ENCODE measurements around the gene PATJ. TPM values are rescaled to one million over a fixed set of nuclear protein-coding genes. Genes with fewer than 3 reads are reported as not detected.

Gene PATJ
- polyA plus RNA-seq, 1 of the 3 experiments (the other 2 are of a cell fraction), result 3.0 TPM

DNA sequence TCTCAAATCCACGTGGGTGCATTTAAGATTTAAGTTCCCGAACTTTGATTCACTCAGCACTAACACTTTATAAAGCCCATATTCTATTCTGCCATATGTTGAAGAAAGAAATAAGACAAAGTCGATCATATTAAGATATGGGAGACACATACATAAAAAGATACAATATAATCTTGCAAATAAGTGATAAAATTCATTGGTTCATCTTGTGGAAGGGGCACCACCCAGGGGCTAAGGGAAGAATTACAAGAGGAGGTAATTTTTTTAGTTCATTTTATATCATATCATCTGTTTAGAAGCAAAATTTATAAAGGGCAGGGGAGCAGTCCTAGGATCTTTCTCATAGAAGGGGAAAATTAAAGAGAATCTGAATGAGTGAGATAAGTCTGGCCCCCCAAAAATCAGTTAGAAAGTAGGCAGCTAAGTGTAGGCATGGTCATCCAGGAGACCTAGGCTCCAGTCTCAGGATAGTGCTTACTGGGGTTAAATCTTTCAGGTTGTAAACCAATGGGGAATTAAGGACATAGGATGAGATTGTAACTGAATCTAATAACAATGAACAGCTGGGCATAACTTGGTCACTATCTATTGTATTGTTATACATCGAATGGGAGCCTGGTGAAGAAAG lies 328.2 kb downstream of the PATJ start (continued):
- TF ChIP-seq FOXJ3 (CRISPR knock-in tag; IDR thresholded peaks at IDR 0.05), result no peak
- TF ChIP-seq, protein P1, sequence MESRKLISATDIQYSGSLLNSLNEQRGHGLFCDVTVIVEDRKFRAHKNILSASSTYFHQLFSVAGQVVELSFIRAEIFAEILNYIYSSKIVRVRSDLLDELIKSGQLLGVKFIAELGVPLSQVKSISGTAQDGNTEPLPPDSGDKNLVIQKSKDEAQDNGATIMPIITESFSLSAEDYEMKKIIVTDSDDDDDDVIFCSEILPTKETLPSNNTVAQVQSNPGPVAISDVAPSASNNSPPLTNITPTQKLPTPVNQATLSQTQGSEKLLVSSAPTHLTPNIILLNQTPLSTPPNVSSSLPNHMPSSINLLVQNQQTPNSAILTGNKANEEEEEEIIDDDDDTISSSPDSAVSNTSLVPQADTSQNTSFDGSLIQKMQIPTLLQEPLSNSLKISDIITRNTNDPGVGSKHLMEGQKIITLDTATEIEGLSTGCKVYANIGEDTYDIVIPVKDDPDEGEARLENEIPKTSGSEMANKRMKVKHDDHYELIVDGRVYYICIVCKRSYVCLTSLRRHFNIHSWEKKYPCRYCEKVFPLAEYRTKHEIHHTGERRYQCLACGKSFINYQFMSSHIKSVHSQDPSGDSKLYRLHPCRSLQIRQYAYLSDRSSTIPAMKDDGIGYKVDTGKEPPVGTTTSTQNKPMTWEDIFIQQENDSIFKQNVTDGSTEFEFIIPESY (IDR thresholded peaks at IDR 0.05; ENCODE audit: borderline replicate concordance, low read depth), result no peak
- no peak for TF ChIP-seq POLR2AphosphoS5 (IDR thresholded peaks at IDR 0.05; ENCODE audit: low read depth, low read length)
- no peak for TF ChIP-seq FOSL2 (IDR thresholded peaks at IDR 0.05; ENCODE audit: borderline replicate concordance, low read depth)

DNA sequence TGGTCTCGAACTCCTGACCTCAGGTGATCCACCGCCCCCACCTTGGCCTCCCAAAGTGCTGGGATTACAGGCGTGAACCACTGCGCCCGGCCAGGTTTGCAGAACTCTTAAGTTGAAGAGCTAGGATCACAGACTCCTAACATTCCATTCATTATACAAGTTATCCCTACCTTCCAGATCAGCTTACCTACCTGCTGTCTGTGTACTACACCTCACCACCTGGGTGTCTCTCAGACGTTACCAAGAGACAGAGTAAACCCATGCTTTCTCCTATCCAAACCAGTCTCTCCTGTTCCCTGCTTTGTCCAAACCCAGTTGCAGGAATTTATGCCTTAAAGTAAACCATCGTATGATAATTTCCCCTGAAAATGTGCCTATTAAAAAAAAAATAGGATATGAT lies 329.4 kb downstream of the PATJ start:
- Histone ChIP-seq H3K4me3 (ENCODE audit: low read depth in 2 of 2, low read length in 1 of 2) (no peak overlapping the region), H3K27me3 (ENCODE audit: insufficient read depth) (no peaks in the 10 kb centered on the region), H4K20me1 (ENCODE audit: insufficient read depth) (no peaks in the 10 kb centered on the region), H3F3A (replicated peaks; ENCODE audit: insufficient read depth) (no peaks in the 10 kb centered on the region), H3K4me2 (no peak overlapping the region), H3K4me1 (ENCODE audit: control insufficient read depth in 1 of 2, insufficient read depth in 2 of 2, low read depth in 1 of 2, low read length in 1 of 2) (no peaks in the 10 kb centered on the region), H3K27ac (ENCODE audit: low read depth in 2 of 2, low read length in 1 of 2) (no peak overlapping the region), H3K9ac (no peak overlapping the region), H3K9me2 (no peaks in the 10 kb centered on the region), H3K36me3 (replicated peaks in 1 of 2; ENCODE audit: control insufficient read depth in 1 of 2, insufficient read depth in 2 of 2, low read length in 1 of 2) (no peaks in the 10 kb centered on the region), H3K79me2 (ENCODE audit: insufficient read depth) (no peaks in the 10 kb centered on the region), H2AFZ (ENCODE audit: low read depth) (no peak overlapping the region), H3K9me3 (no peaks in the 10 kb centered on the region)
- TF ChIP-seq POLR2AphosphoS5 (IDR thresholded peaks at IDR 0.05; ENCODE audit: low read depth, low read length) (no peak), JUND (IDR thresholded peaks at IDR 0.05) (no peak), RXRA (IDR thresholded peaks at IDR 0.05; ENCODE audit: borderline replicate concordance, low read depth) (no peak), GATA2 (CRISPR knock-in tag; IDR thresholded peaks at IDR 0.05) (no peak), GABPA (IDR thresholded peaks at IDR 0.05; ENCODE audit: low read depth) (no peak), MEF2A (IDR thresholded peaks at IDR 0.05; ENCODE audit: borderline replicate concordance, low read depth) (no peak), MXI1 (IDR thresholded peaks at IDR 0.05; ENCODE audit: low read depth, low read length) (no peak), NRF1 (IDR thresholded peaks at IDR 0.05; ENCODE audit: low read depth, low read length) (no peak), FOXM1 (IDR thresholded peaks at IDR 0.05; ENCODE audit: low read depth) (no peak), FOXJ3 (CRISPR knock-in tag; IDR thresholded peaks at IDR 0.05) (no peak), RAD21 (IDR thresholded peaks at IDR 0.05; ENCODE audit: low read length) (no peak), TCF12 (IDR thresholded peaks at IDR 0.05) (no peak), EP300 (IDR thresholded peaks at IDR 0.05; ENCODE audit: borderline replicate concordance in 1 of 2, low read depth in 1 of 2, low read length in 1 of 2) (no peak)
- TF ChIP-seq, protein P1 (IDR thresholded peaks at IDR 0.05; ENCODE audit: borderline replicate concordance, low read depth), result no peak
- TF ChIP-seq, protein P2, sequence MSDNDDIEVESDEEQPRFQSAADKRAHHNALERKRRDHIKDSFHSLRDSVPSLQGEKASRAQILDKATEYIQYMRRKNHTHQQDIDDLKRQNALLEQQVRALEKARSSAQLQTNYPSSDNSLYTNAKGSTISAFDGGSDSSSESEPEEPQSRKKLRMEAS (IDR thresholded peaks at IDR 0.05; ENCODE audit: low read depth), result no peak
- TF ChIP-seq, protein P3, sequence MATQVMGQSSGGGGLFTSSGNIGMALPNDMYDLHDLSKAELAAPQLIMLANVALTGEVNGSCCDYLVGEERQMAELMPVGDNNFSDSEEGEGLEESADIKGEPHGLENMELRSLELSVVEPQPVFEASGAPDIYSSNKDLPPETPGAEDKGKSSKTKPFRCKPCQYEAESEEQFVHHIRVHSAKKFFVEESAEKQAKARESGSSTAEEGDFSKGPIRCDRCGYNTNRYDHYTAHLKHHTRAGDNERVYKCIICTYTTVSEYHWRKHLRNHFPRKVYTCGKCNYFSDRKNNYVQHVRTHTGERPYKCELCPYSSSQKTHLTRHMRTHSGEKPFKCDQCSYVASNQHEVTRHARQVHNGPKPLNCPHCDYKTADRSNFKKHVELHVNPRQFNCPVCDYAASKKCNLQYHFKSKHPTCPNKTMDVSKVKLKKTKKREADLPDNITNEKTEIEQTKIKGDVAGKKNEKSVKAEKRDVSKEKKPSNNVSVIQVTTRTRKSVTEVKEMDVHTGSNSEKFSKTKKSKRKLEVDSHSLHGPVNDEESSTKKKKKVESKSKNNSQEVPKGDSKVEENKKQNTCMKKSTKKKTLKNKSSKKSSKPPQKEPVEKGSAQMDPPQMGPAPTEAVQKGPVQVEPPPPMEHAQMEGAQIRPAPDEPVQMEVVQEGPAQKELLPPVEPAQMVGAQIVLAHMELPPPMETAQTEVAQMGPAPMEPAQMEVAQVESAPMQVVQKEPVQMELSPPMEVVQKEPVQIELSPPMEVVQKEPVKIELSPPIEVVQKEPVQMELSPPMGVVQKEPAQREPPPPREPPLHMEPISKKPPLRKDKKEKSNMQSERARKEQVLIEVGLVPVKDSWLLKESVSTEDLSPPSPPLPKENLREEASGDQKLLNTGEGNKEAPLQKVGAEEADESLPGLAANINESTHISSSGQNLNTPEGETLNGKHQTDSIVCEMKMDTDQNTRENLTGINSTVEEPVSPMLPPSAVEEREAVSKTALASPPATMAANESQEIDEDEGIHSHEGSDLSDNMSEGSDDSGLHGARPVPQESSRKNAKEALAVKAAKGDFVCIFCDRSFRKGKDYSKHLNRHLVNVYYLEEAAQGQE (IDR thresholded peaks at IDR 0.05; ENCODE audit: low read depth, low read length), result no peak
- TF ChIP-seq, protein P4, sequence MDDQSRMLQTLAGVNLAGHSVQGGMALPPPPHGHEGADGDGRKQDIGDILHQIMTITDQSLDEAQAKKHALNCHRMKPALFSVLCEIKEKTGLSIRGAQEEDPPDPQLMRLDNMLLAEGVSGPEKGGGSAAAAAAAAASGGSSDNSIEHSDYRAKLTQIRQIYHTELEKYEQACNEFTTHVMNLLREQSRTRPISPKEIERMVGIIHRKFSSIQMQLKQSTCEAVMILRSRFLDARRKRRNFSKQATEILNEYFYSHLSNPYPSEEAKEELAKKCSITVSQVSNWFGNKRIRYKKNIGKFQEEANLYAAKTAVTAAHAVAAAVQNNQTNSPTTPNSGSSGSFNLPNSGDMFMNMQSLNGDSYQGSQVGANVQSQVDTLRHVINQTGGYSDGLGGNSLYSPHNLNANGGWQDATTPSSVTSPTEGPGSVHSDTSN (IDR thresholded peaks at IDR 0.05), result no peak
- TF ChIP-seq, protein P5, sequence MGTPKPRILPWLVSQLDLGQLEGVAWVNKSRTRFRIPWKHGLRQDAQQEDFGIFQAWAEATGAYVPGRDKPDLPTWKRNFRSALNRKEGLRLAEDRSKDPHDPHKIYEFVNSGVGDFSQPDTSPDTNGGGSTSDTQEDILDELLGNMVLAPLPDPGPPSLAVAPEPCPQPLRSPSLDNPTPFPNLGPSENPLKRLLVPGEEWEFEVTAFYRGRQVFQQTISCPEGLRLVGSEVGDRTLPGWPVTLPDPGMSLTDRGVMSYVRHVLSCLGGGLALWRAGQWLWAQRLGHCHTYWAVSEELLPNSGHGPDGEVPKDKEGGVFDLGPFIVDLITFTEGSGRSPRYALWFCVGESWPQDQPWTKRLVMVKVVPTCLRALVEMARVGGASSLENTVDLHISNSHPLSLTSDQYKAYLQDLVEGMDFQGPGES (IDR thresholded peaks at IDR 0.05; ENCODE audit: low read depth, low read length), result no peak
- ChIA-PET POLR2A (no interaction called here), CTCF (interaction anchor here (1.6 to 2.0 kb wide), 3 partner anchors 11 to 42 kb away, joined by 4 to 7 read pairs (median 5); no protein-coding TSS in a partner anchor)
- WGBS (ENCODE audit: low lambda C conversion rate), result 98% methylated on average over 6 of the region's 7 CpGs
- no peak for DNase-seq

All from SK-N-SH (cell line).